ENCODE results near the gene GAS7.

- TF ChIP-seq, protein P1, sequence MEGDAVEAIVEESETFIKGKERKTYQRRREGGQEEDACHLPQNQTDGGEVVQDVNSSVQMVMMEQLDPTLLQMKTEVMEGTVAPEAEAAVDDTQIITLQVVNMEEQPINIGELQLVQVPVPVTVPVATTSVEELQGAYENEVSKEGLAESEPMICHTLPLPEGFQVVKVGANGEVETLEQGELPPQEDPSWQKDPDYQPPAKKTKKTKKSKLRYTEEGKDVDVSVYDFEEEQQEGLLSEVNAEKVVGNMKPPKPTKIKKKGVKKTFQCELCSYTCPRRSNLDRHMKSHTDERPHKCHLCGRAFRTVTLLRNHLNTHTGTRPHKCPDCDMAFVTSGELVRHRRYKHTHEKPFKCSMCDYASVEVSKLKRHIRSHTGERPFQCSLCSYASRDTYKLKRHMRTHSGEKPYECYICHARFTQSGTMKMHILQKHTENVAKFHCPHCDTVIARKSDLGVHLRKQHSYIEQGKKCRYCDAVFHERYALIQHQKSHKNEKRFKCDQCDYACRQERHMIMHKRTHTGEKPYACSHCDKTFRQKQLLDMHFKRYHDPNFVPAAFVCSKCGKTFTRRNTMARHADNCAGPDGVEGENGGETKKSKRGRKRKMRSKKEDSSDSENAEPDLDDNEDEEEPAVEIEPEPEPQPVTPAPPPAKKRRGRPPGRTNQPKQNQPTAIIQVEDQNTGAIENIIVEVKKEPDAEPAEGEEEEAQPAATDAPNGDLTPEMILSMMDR (conservative IDR thresholded peaks at IDR 0.05; ENCODE audit: low read depth in 2 of 2): no peak
- no peak for TF ChIP-seq CREB1 (CRISPR knock-in tag; IDR thresholded peaks at IDR 0.05; ENCODE audit: low read depth)
- TF ChIP-seq EZH2 (IDR thresholded peaks at IDR 0.05; ENCODE audit: low read depth, unreplicated experiment): no peak
- no peak for TF ChIP-seq STAT1 (IDR thresholded peaks at IDR 0.05; ENCODE audit: unreplicated experiment)
- no peak for TF ChIP-seq POLR2AphosphoS5 (IDR thresholded peaks at IDR 0.05; ENCODE audit: low read depth)
- TF ChIP-seq ZNF114 (CRISPR knock-in tag; IDR thresholded peaks at IDR 0.05): no peak
- TF ChIP-seq, protein P2, sequence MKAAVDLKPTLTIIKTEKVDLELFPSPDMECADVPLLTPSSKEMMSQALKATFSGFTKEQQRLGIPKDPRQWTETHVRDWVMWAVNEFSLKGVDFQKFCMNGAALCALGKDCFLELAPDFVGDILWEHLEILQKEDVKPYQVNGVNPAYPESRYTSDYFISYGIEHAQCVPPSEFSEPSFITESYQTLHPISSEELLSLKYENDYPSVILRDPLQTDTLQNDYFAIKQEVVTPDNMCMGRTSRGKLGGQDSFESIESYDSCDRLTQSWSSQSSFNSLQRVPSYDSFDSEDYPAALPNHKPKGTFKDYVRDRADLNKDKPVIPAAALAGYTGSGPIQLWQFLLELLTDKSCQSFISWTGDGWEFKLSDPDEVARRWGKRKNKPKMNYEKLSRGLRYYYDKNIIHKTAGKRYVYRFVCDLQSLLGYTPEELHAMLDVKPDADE (IDR thresholded peaks at IDR 0.05): no peak
- TF ChIP-seq ZNF331 (CRISPR knock-in tag; IDR thresholded peaks at IDR 0.05; ENCODE audit: low read depth): no peak
- TF ChIP-seq REST (IDR thresholded peaks at IDR 0.05; ENCODE audit: unreplicated experiment): no peak
- no peak for TF ChIP-seq EZH2phosphoT487 (IDR thresholded peaks at IDR 0.05; ENCODE audit: unreplicated experiment)
- no peak for TF ChIP-seq JUNB (IDR thresholded peaks at IDR 0.05; ENCODE audit: unreplicated experiment)
Observed at GRCh38 chr17:9872852-9873251, 325.6 kb downstream of the GAS7 start.
